Limb (tissue), 2 donors: ENCODE results near the gene ADAMTS5.

Source experiments
- DNase-seq, 2 donors: peaks; one replicate each; pipeline ENCODE4 v3.0.0-alpha.2; 2016; ENCODE audit errors: extremely low spot score in 2 of 2

Gene ADAMTS5

GRCh38 chr21:26949830-26950229, 17.1 kb downstream of the ADAMTS5 start:
- DNase-seq, result no peak

DNA sequence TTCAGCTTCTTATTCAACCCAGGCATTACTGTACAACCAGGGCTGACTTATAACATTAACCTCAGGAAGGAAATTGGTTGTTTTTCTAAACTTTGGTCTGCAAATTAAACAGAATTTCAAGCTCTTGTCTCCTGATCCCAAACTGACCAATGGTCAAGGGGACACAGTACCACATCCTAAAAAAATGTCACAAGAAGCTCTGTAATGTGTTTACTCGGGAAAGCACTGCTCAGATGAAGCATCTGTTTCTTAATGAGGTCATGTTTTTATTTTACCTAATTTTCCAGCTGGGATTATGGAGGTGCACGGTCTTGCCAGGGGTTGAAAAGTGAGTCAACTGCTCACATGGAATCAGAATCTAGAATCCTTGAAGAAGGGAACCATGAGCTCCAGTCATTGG, 18.7 kb downstream of the ADAMTS5 start:
- no peak for DNase-seq

- no peak for DNase-seq
These were observed 20.0 kb downstream of the ADAMTS5 start for GRCh38 chr21:26946744-26947446.

GRCh38 chr21:26945916-26946675, 20.8 kb downstream of the ADAMTS5 start:
- no peak for DNase-seq

GRCh38 chr21:26943921-26944320, 23.0 kb downstream of the ADAMTS5 start:
- DNase-seq, result no peak

DNA sequence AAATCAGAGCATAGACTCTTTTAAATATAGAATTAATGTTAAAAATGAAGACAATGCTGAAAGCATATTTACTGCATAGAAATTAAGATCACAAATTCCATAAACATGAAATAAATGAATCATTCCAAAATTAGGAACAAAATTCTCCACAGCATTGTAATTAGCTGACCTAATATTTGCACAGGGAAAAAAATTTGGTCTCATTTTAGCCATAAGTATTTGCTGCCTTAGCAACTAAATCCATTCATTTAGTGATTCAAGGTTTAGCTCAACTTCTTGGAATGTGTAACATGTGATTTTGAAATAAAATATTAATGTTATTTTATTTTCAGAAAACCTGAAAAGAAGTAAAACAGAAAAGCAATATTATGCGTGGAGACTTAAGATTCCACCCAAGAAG, 25.5 kb downstream of the ADAMTS5 start:
- no peak for DNase-seq

- peak in 1 of 2 donors; percentile 38 for DNase-seq
These were observed 27.2 kb downstream of the ADAMTS5 start for GRCh38 chr21:26939601-26940111.

DNA sequence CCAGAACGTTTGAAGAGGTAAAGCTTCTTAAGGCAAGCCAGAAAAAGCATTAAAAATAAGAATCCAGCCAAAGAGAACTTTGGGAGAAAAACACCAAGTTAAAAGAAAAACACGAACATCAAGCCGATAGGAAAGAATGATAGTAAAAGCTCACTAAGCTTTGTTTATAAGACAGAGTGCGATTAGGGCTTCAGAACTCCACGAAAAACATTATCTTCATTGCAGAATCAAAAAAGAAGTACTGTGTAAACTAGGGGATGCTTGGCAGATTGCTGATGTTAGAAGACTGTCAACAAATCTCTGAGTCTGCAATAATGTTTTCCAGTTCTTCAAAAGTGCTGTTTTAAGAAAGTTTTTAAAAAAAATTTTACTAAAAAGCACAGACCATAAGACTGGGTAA, 30.2 kb downstream of the ADAMTS5 start:
- no peak for DNase-seq

GRCh38 chr21:26935977-26936376, 30.9 kb downstream of the ADAMTS5 start:
- DNase-seq, result no peak

DNA sequence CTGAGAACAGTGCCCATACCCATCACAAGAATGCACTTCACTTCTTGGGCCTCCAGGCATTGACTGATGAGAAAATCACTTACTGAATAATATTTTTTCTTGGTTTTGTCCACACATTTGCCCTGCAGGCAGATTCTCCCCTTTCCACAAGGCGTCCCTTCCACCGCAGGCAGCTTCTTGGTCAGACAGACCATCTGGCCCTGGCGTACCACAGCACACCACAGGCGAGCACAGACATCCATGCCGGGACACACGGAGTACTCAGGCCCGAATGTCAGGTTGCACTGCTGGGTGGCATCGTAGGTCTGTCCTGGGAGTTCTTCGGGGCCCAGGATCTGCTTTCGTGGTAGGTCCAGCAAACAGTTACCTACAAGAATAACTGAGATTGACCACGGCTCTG, 32.5 kb downstream of the ADAMTS5 start:
- no peak for DNase-seq

GRCh38 chr21:26933448-26933847, 33.4 kb downstream of the ADAMTS5 start:
- no peak for DNase-seq

DNA sequence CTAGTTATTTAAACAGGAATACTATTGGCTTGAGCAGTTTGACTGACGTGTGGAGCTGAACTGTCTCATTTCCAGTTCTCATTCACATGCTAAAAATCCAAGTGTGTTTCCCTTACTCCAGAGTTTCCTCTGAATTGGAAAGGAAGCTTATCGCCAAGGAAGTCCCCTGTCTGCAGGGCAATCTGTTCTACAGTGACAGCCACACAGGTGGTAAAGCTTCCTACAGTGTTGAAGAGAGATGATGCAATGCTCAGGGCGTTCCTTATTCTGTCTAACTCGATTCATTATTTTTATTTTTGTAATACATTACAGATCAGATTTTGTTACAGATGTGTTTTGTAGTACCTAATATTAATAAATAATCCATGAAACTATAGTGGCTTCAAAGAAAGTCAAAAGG, 41.3 kb downstream of the ADAMTS5 start:
- no peak for DNase-seq

DNA sequence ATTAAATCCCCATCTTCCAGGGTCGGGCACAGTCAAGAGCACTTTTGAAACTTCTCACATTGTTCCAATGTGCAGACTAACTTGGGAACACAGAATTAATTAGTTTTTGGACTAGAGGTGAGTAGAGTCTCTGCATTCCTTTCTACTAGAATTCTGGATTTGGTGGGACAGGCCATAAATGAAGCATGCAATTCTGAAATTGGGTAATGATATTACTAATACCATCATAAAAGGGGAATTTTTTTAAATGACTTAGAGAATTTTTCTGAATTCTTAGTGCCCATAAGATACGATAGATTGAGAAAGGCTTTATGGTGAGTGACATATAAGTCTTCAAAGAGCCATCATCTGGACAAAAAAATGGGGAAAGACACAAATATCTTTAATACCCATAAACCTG, 41.8 kb downstream of the ADAMTS5 start:
- no peak for DNase-seq

DNA sequence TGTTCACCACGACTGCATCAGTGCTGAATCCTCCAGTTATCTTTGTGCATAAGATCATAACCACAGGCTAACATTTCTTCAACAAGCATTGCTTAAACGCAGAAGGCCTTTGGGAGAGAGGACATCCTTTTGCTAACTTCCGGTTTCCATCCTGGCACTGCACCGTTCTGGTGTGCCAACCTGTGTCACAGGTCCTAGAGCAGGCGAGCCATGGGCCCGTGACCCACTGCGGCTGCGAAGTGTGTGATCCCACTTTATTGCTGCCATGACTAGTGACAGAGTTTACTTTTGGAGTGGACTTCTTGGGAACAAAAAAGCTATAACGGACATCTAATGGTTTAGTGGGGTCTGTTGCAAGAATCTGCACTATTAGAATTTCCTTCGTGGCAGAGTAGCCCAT, 42.9 kb downstream of the ADAMTS5 start:
- DNase-seq, result no peak

- no peak for DNase-seq
These were observed 46.8 kb downstream of the ADAMTS5 start for GRCh38 chr21:26920055-26920454.

DNA sequence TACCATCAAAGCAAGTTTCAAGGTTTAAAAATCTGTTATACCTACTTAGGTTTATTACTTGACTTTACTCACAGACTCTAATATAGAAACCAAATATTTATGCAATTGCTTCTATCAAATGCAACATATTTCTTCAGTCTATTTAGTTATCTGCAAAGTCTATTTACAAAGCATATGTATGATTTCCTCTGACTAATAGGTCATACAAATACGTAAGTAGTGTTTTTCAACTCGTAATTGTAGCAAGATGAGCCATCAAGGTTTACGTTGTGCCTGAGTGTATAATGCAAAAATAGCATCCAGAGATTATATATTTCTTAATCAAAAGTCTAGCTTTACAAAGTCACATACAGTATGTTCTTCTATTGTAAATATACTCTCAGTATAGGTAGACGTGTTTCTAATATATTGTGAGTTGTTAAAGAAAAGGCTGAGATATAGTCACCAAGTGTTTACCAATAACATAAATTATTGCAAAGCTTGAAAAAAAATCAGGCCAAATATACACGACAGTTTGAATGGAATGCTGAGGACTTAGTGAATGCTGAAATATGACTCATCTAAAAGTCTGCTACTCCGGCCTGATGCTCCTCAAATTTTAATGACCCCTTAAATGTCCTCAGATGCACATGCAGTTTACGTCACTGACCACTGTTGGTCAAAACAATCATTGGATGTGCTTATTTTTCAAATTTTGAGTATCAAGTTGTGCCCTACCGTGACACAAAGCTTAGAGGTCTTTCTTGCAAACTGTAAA, 48.4 kb downstream of the ADAMTS5 start:
- DNase-seq, result no peak

GRCh38 chr21:26916799-26917198, 50.1 kb downstream of the ADAMTS5 start:
- no peak for DNase-seq

DNA sequence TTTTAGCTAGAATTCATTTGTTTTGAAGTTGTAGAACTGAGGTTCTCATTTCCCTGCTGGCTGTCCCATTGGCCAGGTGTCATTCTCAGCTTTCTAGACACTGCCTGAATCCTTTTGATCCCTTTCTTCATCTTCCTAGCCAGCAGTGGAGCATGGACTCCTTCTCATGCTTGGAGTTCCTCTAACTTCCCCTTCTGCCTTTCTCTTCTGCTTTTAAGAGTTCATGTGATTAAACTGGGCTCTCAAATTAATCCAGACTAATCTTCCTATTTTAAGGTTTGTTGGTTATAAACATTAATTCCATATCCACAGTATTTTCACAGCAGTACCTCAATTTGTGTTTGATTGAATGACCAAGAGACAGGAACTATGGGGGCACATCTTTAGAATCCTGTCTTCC, 52.3 kb downstream of the ADAMTS5 start:
- no peak for DNase-seq

- no peak for DNase-seq
These were observed 54.4 kb downstream of the ADAMTS5 start for GRCh38 chr21:26912466-26912865.

DNA sequence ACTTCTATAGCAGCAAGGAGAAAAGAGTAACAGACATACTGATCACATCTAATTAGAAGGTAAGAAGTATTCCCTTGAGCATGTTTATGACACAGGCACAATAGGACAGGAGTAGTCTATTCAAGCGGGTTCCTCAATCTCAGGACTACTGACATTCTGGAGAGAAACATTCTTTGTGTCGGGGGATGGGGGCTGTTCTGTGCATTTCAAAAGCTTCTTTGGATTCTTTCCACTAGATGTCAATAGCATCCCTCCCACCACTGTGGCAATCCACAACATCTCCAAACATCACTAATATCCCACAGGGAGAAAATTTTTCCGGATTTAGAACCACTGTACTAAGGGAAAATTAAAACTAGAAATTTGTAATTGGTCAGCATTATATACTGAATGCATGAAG, 56.9 kb downstream of the ADAMTS5 start:
- no peak for DNase-seq

DNA sequence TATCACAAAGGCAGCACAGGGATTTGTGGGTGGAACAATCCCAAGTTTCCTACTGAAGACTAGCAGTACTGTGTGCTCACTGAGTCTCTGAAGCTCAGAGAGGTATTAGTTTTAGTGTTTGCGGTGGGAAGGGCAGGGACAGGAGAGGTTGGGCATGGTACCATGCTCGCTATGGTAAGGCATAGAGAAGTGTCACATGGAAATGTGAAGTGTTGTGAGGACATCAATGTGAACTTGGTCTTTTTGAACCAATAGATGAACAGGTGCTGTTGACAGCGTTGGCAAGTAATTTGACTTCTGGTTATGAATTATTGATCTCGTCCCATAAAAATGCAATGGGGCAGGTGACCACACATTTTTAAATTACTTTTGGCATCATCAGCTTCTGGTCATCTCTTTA, 65.9 kb downstream of the ADAMTS5 start:
- DNase-seq, result no peak

DNA sequence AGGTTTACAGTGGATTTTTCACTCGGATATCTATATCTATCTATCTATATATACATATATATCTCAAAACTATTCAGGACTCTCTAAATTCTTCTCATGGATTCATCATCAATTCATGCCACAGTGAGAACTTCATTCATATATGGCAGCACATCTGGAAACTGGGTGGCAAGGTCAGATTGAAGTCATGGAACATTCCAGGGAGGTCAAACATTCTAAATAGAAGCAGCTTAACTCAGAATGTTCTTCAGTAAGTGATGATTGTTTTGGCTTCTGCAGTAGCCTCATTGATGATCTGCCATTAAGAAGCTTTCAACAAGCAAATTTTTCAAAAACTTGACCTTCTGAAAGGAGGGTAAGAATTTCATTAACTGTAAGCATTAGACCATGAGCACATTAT, 74.7 kb downstream of the ADAMTS5 start:
- DNase-seq, result no peak
